H9 (cell line): ENCODE results near the gene MLANA. TPM values are rescaled to one million over a fixed set of nuclear protein-coding genes. Genes with fewer than 3 reads are reported as not detected.
A peak's percentile ranks its signal among the peaks of the same experiment; 100 is the strongest.

Experiments used
- DNase-seq: peaks from one replicate; pipeline ENCODE4 v3.0.0-alpha.2; 2017
- H2AFZ ChIP-seq: one replicate; pipeline ENCODE4 v1.6.1; 2013; ENCODE audit warnings: mild to moderate bottlenecking, low read length, control low read depth, moderate library complexity
- H2AK5ac ChIP-seq: 2 replicates; pipeline ENCODE4 v1.6.1; 2013; ENCODE audit warnings: low read length, control low read depth, mixed read lengths; ENCODE audit not compliant: insufficient read length
- H2BK120ac ChIP-seq: one replicate; pipeline ENCODE4 v1.6.1; 2013; ENCODE audit warnings: low read depth, mild to moderate bottlenecking, low read length, control low read depth, inconsistent platforms; ENCODE audit not compliant: poor library complexity, severe bottlenecking
- H2BK12ac ChIP-seq: 2 replicates; pipeline ENCODE4 v1.6.1; 2013; ENCODE audit warnings: low read length, control low read depth, mixed read lengths, low read depth; ENCODE audit not compliant: insufficient read length
- H2BK15ac ChIP-seq: 2 replicates; pipeline ENCODE4 v1.6.1; 2013; ENCODE audit warnings: low read depth, low read length, control low read depth
- H2BK20ac ChIP-seq: one replicate; pipeline ENCODE4 v1.6.1; 2013; ENCODE audit warnings: low read depth, mild to moderate bottlenecking, low read length, control low read depth, inconsistent platforms; ENCODE audit not compliant: poor library complexity, severe bottlenecking
- H2BK5ac ChIP-seq: 2 replicates; pipeline ENCODE4 v1.6.1; 2013; ENCODE audit warnings: low read length, control low read depth, mixed read lengths; ENCODE audit not compliant: insufficient read length
- H3K14ac ChIP-seq: 2 replicates; pipeline ENCODE4 v1.6.1; 2013; ENCODE audit warnings: low read length, control low read depth; ENCODE audit not compliant: insufficient read depth
- H3K18ac ChIP-seq: 2 replicates; pipeline ENCODE4 v1.6.1; 2013; ENCODE audit warnings: low read depth, mild to moderate bottlenecking, mixed read lengths, low read length, control low read depth; ENCODE audit not compliant: insufficient read length
- H3K23ac ChIP-seq: 2 replicates; pipeline ENCODE4 v1.6.1; 2013; ENCODE audit warnings: low read length, control low read depth, mixed read lengths, low read depth; ENCODE audit not compliant: insufficient read length
- H3K23me2 ChIP-seq: 2 replicates; pipeline ENCODE4 v1.6.1; 2013; ENCODE audit warnings: low read depth, mild to moderate bottlenecking, mixed read lengths, low read length, control low read depth; ENCODE audit not compliant: insufficient read length, poor library complexity, severe bottlenecking
- H3K27ac ChIP-seq: 2 replicates; pipeline ENCODE4 v1.5.1; 2013; ENCODE audit warnings: low read length, control low read depth, mixed read lengths, low read depth; ENCODE audit not compliant: insufficient read length
- H3K27me3 ChIP-seq: 2 replicates; pipeline ENCODE4 v1.6.1; 2013; ENCODE audit warnings: low read length, control low read depth, inconsistent platforms; ENCODE audit not compliant: insufficient read depth
- H3K4ac ChIP-seq: 2 replicates; pipeline ENCODE4 v1.6.1; 2013; ENCODE audit warnings: low read depth, mild to moderate bottlenecking, control low read depth, inconsistent platforms, low read length, moderate library complexity
- H3K4me1 ChIP-seq: 2 replicates; pipeline ENCODE4 v1.6.1; 2013; ENCODE audit warnings: low read length, control low read depth, inconsistent platforms; ENCODE audit not compliant: insufficient read depth
- H3K4me2 ChIP-seq: 2 replicates; pipeline ENCODE4 v1.6.1; 2013; ENCODE audit warnings: low read length, control low read depth, mixed read lengths; ENCODE audit not compliant: insufficient read length, insufficient read depth
- H3K56ac ChIP-seq: 2 replicates; pipeline ENCODE4 v1.6.1; 2013; ENCODE audit warnings: low read depth, mild to moderate bottlenecking, mixed read lengths, low read length, control low read depth; ENCODE audit not compliant: insufficient read length
- H3K79me1 ChIP-seq: 2 replicates; pipeline ENCODE4 v1.6.1; 2013; ENCODE audit warnings: low read depth, mild to moderate bottlenecking, moderate library complexity, low read length, control low read depth, inconsistent platforms; ENCODE audit not compliant: insufficient read depth, poor library complexity, severe bottlenecking
- H3K79me2 ChIP-seq: 2 replicates; pipeline ENCODE4 v1.6.1; 2013; ENCODE audit warnings: low read length, control low read depth, inconsistent platforms; ENCODE audit not compliant: insufficient read depth
- H3K9ac ChIP-seq: 2 replicates; pipeline ENCODE4 v1.6.1; 2013; ENCODE audit warnings: low read length, control low read depth, mixed read lengths; ENCODE audit not compliant: insufficient read length; ENCODE audit errors: extremely low read depth
- H3K9me3 ChIP-seq: one replicate; pipeline ENCODE4 v1.6.1; 2013; ENCODE audit warnings: low read depth, low read length, inconsistent platforms; ENCODE audit not compliant: control insufficient read depth
- H3T11ph ChIP-seq: one replicate; pipeline ENCODE4 v1.6.1; 2013; ENCODE audit warnings: mild to moderate bottlenecking, low read length, control low read depth, inconsistent platforms
- H4K20me1 ChIP-seq: one replicate; pipeline ENCODE4 v1.6.1; 2013; ENCODE audit not compliant: control insufficient read depth, insufficient read length, insufficient read depth
- H4K5ac ChIP-seq: 2 replicates; pipeline ENCODE4 v1.6.1; 2013; ENCODE audit warnings: low read depth, mild to moderate bottlenecking, mixed read lengths, low read length, control low read depth; ENCODE audit not compliant: insufficient read length
- H4K8ac ChIP-seq: replicated peaks from 2 replicates; pipeline ENCODE4 v1.6.1; 2013; ENCODE audit warnings: low read length, control low read depth, mixed read lengths, low read depth; ENCODE audit not compliant: insufficient read length
- H4K91ac ChIP-seq: 2 replicates; pipeline ENCODE4 v1.6.1; 2013; ENCODE audit warnings: low read depth, mild to moderate bottlenecking, moderate library complexity, mixed read lengths, low read length, control low read depth; ENCODE audit not compliant: insufficient read length
- H3K27ac Mint-ChIP-seq, 3 experiments: 2 replicates in 2 of 3; 3 replicates in 1 of 3; pipeline ENCODE4 v1.8.0; 2020 to 2021; ENCODE audit warnings: mixed read lengths in 3 of 3, mild to moderate bottlenecking in 1 of 3, moderate library complexity in 1 of 3
- H3K27me3 Mint-ChIP-seq: 2 replicates; pipeline ENCODE4 v1.8.0; 2021; ENCODE audit warnings: low read depth, mild to moderate bottlenecking, moderate library complexity, mixed read lengths
- H3K36me3 Mint-ChIP-seq, 3 experiments: 2 replicates in 2 of 3; 3 replicates in 1 of 3; pipeline ENCODE4 v1.8.0; 2020 to 2021; ENCODE audit warnings: low read depth in 3 of 3, mixed read lengths in 3 of 3; ENCODE audit not compliant: insufficient read depth in 1 of 3
- H3K4me1 Mint-ChIP-seq, 2 experiments: 2 replicates each; pipeline ENCODE4 v1.8.0; 2020; ENCODE audit warnings: mixed read lengths in 2 of 2
- H3K4me3 Mint-ChIP-seq, 2 experiments: 2 replicates in 1 of 2; 3 replicates in 1 of 2; pipeline ENCODE4 v1.8.0; 2020 to 2021; ENCODE audit warnings: mild to moderate bottlenecking in 2 of 2, mixed read lengths in 2 of 2, moderate library complexity in 1 of 2
- H3K9me3 Mint-ChIP-seq, 2 experiments: 2 replicates in 1 of 2; 3 replicates in 1 of 2; pipeline ENCODE4 v1.8.0; 2020; ENCODE audit warnings: mild to moderate bottlenecking in 2 of 2, mixed read lengths in 2 of 2, moderate library complexity in 1 of 2
- CTCF ChIP-seq: fragments of 200-600 bp; sonication (generic); conservative IDR thresholded peaks from 3 replicates; pipeline ENCODE4 v1.8.0; 2021; ENCODE audit warnings: antibody characterized with exemption, mild to moderate bottlenecking
- WGBS: extraction: QIAGEN DNeasy Blood & Tissue Kit; methylation state at CpG from one replicate; pipeline ENCODE4 v1.1.7; 2013; ENCODE audit warnings: missing lambda C conversion rate, low lambda C conversion rate, mixed read lengths; ENCODE audit not compliant: insufficient read length; ENCODE audit errors: extremely low coverage; 5-methylcytosine and 5-hydroxymethylcytosine counted together
- total RNA-seq: library from RNA; stranded (reverse); gene quantifications from 2 replicates; pipeline ENCODE4 v1.2.1, GENCODE V29; 2021

The MLANA gene
- total RNA-seq, 1 experiment from 2014 or later: not detected

- no peak overlapping the region for H2AFZ ChIP-seq
Measured at GRCh38 chr9:5843794-5844471, 46.8 kb upstream of the MLANA start.

More at GRCh38 chr9:5843794-5844471, 46.8 kb upstream of the MLANA start:
- no peak overlapping the region for H3T11ph ChIP-seq
- H4K5ac ChIP-seq: no peak overlapping the region
- no peak overlapping the region for H2BK120ac ChIP-seq
- no peak overlapping the region for H2BK15ac ChIP-seq
- no peak overlapping the region for H2BK20ac ChIP-seq
- no peak overlapping the region for H3K27ac ChIP-seq
- H3K56ac ChIP-seq: no peak overlapping the region
- H3K36me3 Mint-ChIP-seq: peaks cover 2 to 11% (median 3%) of the 10 kb centered on the region in 3 experiments; a peak in 5 of 7 replicates
- H3K27me3 Mint-ChIP-seq: no peaks in the 10 kb centered on the region; the same call in 1 of the 2 replicates
- H3K4me1 Mint-ChIP-seq: peaks cover 16 to 23% of the 10 kb centered on the region in 2 experiments
- H2BK5ac ChIP-seq: no peak overlapping the region
- no peak overlapping the region for H2BK12ac ChIP-seq
- H3K18ac ChIP-seq: no peak overlapping the region
- WGBS: no CpG with 5 or more reads among the region's 8 CpGs
- no peak for TF ChIP-seq CTCF
- no peaks in the 10 kb centered on the region for H3K27me3 ChIP-seq
- no peak overlapping the region for H3K4me2 ChIP-seq
- 0 out of 2 replicates have a peak, but pooled peaks cover 2% of the 10 kb centered on the region for H3K4me1 ChIP-seq
- no peak overlapping the region for H3K9ac ChIP-seq
- no peak overlapping the region; a peak in 1 of 5 replicates for H3K4me3 Mint-ChIP-seq
- H3K27ac Mint-ChIP-seq: peak overlapping the region in 2 of 3 experiments; percentile 46 to 60; a peak in 2 of 7 replicates
- no peaks in the 10 kb centered on the region for H3K9me3 ChIP-seq
- peaks cover 7% of the 10 kb centered on the region in 2 experiments; a peak in 4 of 5 replicates for H3K9me3 Mint-ChIP-seq
- no peaks in the 10 kb centered on the region for H3K23me2 ChIP-seq
- no peak overlapping the region for H2AK5ac ChIP-seq
- DNase-seq: no peak
- H4K8ac ChIP-seq: no peak overlapping the region
- no peak overlapping the region for H3K23ac ChIP-seq
- no peaks in the 10 kb centered on the region for H3K79me2 ChIP-seq
- no peaks in the 10 kb centered on the region for H4K20me1 ChIP-seq
- H3K79me1 ChIP-seq: no peaks in the 10 kb centered on the region
- no peak overlapping the region for H3K4ac ChIP-seq
- H3K14ac ChIP-seq: no peak overlapping the region
- no peak overlapping the region for H4K91ac ChIP-seq
